Fibroblast of the aortic adventitia (primary cell): Measurements from ENCODE around the gene RPL10L. TPM values are rescaled to one million over a fixed set of nuclear protein-coding genes. Genes with fewer than 3 reads are reported as not detected.

ENCODE experiments used
- DNase-seq: peaks from one replicate; pipeline ENCODE4 v3.0.0-alpha.2; 2010; ENCODE audit warnings: low read depth
- H3K4me3 ChIP-seq: 2 replicates; pipeline ENCODE4 v1.5.1; 2011; ENCODE audit warnings: low read depth, mild to moderate bottlenecking, control low read depth, low read length, moderate library complexity
- total RNA-seq: library from RNA; depleted of rRNA; stranded (reverse); fragments of >200 nt; gene quantifications from 2 replicates; pipeline ENCODE4 v1.2.3, GENCODE V29; 2012; ENCODE audit warnings: low replicate concordance
- TF ChIP-seq, protein P1 (sequence below): IDR thresholded peaks from 2 replicates; pipeline ENCODE4 v1.5.1; 2011; ENCODE audit warnings: mild to moderate bottlenecking, low read length, control low read depth, inconsistent platforms; ENCODE audit not compliant: insufficient read depth

Gene RPL10L
- total RNA-seq, 1 donor = not detected

DNA sequence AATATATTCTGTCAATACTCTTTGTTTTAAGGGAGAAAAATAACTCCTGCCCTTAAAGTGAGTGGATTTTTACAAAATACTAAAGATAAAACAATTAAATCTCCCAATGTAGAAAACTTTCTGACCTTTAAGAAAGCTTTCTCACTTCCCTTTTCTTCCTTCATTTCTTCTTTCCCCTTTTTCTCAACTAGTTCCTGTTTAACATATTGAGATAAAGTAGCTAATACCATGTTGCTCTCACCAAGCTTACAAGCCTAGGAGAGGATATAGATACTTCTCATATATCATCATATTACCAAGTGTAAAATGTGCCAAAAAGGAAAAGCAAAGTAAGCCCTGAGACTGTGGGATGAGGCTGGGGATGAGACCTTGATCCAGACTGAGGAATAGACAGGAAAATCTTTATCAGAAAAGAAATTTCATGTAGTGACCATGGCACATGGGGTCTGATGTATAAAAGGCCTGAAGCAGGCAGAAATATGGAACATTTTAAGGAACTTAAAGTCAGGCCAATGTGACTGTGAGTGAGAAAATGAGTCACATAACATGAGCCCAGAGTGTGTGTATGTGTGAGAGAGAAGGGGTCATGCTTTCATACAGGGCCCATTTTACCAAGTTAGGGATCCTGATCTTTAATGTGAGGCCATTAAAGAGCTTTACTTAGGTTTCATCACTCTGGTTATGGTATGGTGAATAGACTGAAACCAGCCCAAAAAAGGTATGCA lies 1.6 kb upstream of the RPL10L start:
- no peak overlapping the region for H3K4me3 ChIP-seq
- TF ChIP-seq, protein P1, sequence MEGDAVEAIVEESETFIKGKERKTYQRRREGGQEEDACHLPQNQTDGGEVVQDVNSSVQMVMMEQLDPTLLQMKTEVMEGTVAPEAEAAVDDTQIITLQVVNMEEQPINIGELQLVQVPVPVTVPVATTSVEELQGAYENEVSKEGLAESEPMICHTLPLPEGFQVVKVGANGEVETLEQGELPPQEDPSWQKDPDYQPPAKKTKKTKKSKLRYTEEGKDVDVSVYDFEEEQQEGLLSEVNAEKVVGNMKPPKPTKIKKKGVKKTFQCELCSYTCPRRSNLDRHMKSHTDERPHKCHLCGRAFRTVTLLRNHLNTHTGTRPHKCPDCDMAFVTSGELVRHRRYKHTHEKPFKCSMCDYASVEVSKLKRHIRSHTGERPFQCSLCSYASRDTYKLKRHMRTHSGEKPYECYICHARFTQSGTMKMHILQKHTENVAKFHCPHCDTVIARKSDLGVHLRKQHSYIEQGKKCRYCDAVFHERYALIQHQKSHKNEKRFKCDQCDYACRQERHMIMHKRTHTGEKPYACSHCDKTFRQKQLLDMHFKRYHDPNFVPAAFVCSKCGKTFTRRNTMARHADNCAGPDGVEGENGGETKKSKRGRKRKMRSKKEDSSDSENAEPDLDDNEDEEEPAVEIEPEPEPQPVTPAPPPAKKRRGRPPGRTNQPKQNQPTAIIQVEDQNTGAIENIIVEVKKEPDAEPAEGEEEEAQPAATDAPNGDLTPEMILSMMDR = no peak
- DNase-seq = no peak

DNA sequence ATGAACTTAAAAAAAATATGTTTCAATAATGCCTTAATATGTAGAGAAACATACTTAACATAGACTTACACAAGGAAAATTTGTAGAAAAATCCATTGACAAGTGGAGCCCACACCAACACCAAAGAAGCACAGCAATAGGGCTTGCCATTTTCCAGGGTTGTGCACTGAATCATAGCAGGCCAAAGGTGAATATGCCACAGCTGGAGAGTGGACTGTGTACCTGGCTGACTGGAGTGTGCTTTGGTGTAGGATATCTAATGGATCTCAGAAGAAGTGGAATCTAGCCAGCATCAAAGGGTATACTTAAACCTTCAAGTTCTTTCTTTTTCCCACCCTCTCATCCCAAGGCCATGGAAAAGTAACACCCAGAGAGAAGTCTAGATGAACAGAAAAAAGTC lies 4.8 kb downstream of the RPL10L start:
- no peak for DNase-seq
- TF ChIP-seq, protein P1 = no peak
- no peak overlapping the region for H3K4me3 ChIP-seq

DNA sequence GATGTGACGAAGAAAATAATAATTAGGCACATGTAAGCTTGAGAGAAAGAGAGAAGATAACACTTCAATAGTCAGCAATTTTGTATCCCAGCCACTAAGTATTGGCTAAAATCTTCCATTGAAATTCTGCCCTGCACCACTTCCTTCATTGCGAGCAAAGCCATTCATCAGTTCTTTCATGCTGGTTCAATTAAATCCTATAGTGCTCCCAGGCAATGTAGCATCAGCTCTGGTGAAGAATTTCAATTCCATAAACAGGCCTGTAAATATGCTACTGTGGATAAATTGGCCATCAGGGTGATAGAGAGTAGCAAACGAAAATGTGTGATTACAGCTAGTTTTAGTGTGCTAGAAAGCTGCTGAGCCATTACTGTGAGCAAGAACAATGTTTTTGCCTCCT lies 24.7 kb downstream of the RPL10L start:
- no peak for DNase-seq
- TF ChIP-seq, protein P1 = no peak
- no peak overlapping the region for H3K4me3 ChIP-seq
